H1 (cell line): ENCODE data around the gene PRDM1. TPM values are rescaled to one million over a fixed set of nuclear protein-coding genes. Genes with fewer than 3 reads are reported as not detected.

Experiments used
- CTCF ChIA-PET: fragments of 300-600 bp; sonication (Branson Sonifier 250); formaldehyde crosslinking; loops from one replicate; lab custom pipeline; 2021; ENCODE audit not compliant: partially characterized antibody; lab: Charles Lee
- POLR2A ChIA-PET: fragments of 300-600 bp; sonication (Branson Sonifier 250); formaldehyde crosslinking; loops from one replicate; lab custom pipeline; 2021; ENCODE audit warnings: inconsistent platforms; ENCODE audit not compliant: partially characterized antibody; lab: Charles Lee
- DNase-seq, 2 experiments: peaks; one replicate each; pipeline versions ENCODE4 v3.0.0 to v3.0.0-alpha.2; 2010 to 2022; ENCODE audit warnings: low spot score in 2 of 2, low read depth in 1 of 2, mixed read lengths in 1 of 2
- FAIRE-seq: peaks from 2 replicates; lab custom pipeline; 2011; peaks lifted over from hg19 to GRCh38; lab: Jason Lieb, UNC
- H2AFZ ChIP-seq: 2 replicates; pipeline ENCODE4 v1.8.1; 2012; ENCODE audit warnings: low read length, inconsistent platforms
- H2AK5ac ChIP-seq: 2 replicates; pipeline ENCODE4 v1.6.1; 2013; ENCODE audit warnings: low read depth, low read length
- H2BK120ac ChIP-seq: replicated peaks from 2 replicates; pipeline ENCODE3; 2013; ENCODE audit warnings: low read depth, low read length, inconsistent platforms
- H2BK12ac ChIP-seq: 2 replicates; pipeline ENCODE4 v1.6.1; 2013; ENCODE audit warnings: low read depth, low read length
- H2BK15ac ChIP-seq: 2 replicates; pipeline ENCODE4 v1.6.1; 2013; ENCODE audit warnings: low read length
- H2BK20ac ChIP-seq: 2 replicates; pipeline ENCODE4 v1.6.1; 2013; ENCODE audit warnings: low read length
- H2BK5ac ChIP-seq: 2 replicates; pipeline ENCODE4 v1.6.1; 2013; ENCODE audit warnings: low read depth, low read length
- H3K14ac ChIP-seq: 2 replicates; pipeline ENCODE4 v1.6.1; 2013; ENCODE audit warnings: inconsistent platforms; ENCODE audit not compliant: insufficient read length
- H3K18ac ChIP-seq: 2 replicates; pipeline ENCODE4 v1.6.1; 2013; ENCODE audit warnings: low read length; ENCODE audit errors: extremely low read depth
- H3K23ac ChIP-seq: 2 replicates; pipeline ENCODE4 v1.6.1; 2013; ENCODE audit warnings: inconsistent platforms; ENCODE audit not compliant: insufficient read length
- H3K23me2 ChIP-seq: 2 replicates; pipeline ENCODE4 v1.6.1; 2013; ENCODE audit warnings: low read depth, low read length
- H3K27ac ChIP-seq: 2 replicates; pipeline ENCODE4 v1.6.1; 2011; ENCODE audit warnings: low read depth, low read length, inconsistent platforms
- H3K27me3 ChIP-seq, 4 experiments: replicated peaks in 1 of 4; 1 replicate in 1 of 4; 2 replicates in 3 of 4; pipeline versions ENCODE4 v1.6.1 to v1.8.1; 2011 to 2013; ENCODE audit warnings: low read length in 3 of 4, mild to moderate bottlenecking in 3 of 4, inconsistent platforms in 2 of 4, mixed read lengths in 2 of 4, moderate library complexity in 1 of 4; ENCODE audit not compliant: control insufficient read depth in 3 of 4, insufficient read depth in 3 of 4; ENCODE audit errors: extremely low read depth in 1 of 4
- H3K36me3 ChIP-seq, 4 experiments: 2 replicates each; pipeline versions ENCODE4 v1.6.1 to v1.8.1; 2011 to 2013; ENCODE audit warnings: mild to moderate bottlenecking in 4 of 4, low read length in 3 of 4, moderate library complexity in 2 of 4, control low read depth in 1 of 4, inconsistent platforms in 1 of 4; ENCODE audit not compliant: insufficient read depth in 4 of 4, control insufficient read depth in 2 of 4
- H3K4ac ChIP-seq: replicated peaks from 2 replicates; pipeline ENCODE3; 2013; ENCODE audit warnings: low read length, low read depth, mixed read lengths, inconsistent platforms; ENCODE audit not compliant: insufficient read length
- H3K4me1 ChIP-seq, 4 experiments: replicated peaks in 1 of 4; 1 replicate in 1 of 4; 2 replicates in 3 of 4; pipeline versions ENCODE4 v1.6.1 to v1.8.1; 2011 to 2013; ENCODE audit warnings: low read length in 3 of 4, inconsistent platforms in 2 of 4, mixed read lengths in 1 of 4; ENCODE audit not compliant: insufficient read depth in 4 of 4, control insufficient read depth in 3 of 4
- H3K4me2 ChIP-seq, 2 experiments: 2 replicates each; pipeline versions ENCODE4 v1.6.1 to v1.8.1; 2011 to 2013; ENCODE audit warnings: low read depth in 2 of 2, low read length in 2 of 2, control low read depth in 1 of 2, inconsistent platforms in 1 of 2, mild to moderate bottlenecking in 1 of 2; ENCODE audit not compliant: insufficient read depth in 1 of 2
- H3K4me3 ChIP-seq, 4 experiments: fragments of 200-600, 300-600 bp in 1 of 4; sonication (generic), shearing (Covaris generic), sonication (Bioruptor Twin) in 1 of 4; 2 replicates each; pipeline versions ENCODE4 v1.5.1 to v1.8.1; 2011 to 2016; ENCODE audit warnings: low read length in 4 of 4, low read depth in 3 of 4, control low read depth in 2 of 4, inconsistent platforms in 2 of 4, mild to moderate bottlenecking in 2 of 4, mixed read lengths in 1 of 4, moderate library complexity in 1 of 4; ENCODE audit not compliant: insufficient read depth in 2 of 4; ENCODE audit errors: extremely low read depth in 1 of 4
- H3K56ac ChIP-seq: replicated peaks from 2 replicates; pipeline ENCODE3; 2013; ENCODE audit warnings: low read depth, mild to moderate bottlenecking, mixed read lengths, low read length, inconsistent platforms; ENCODE audit not compliant: insufficient read length
- H3K79me1 ChIP-seq: 2 replicates; pipeline ENCODE4 v1.6.1; 2013; ENCODE audit warnings: low read depth, low read length, control low read depth
- H3K79me2 ChIP-seq, 2 experiments: 2 replicates each; pipeline versions ENCODE4 v1.6.1 to v1.8.1; 2012 to 2013; ENCODE audit warnings: low read length in 2 of 2, mild to moderate bottlenecking in 2 of 2, inconsistent platforms in 1 of 2; ENCODE audit not compliant: insufficient read depth in 2 of 2, control insufficient read depth in 1 of 2
- H3K9ac ChIP-seq, 4 experiments: replicated peaks in 1 of 4; 1 replicate in 1 of 4; 2 replicates in 3 of 4; pipeline versions ENCODE4 v1.6.1 to v1.8.1; 2011 to 2013; ENCODE audit warnings: low read depth in 3 of 4, low read length in 3 of 4, control low read depth in 2 of 4, mild to moderate bottlenecking in 2 of 4, moderate library complexity in 2 of 4, inconsistent platforms in 1 of 4; ENCODE audit errors: extremely low read depth in 1 of 4
- H3K9me3 ChIP-seq, 2 experiments: 2 replicates each; pipeline versions ENCODE4 v1.6.1 to v1.8.1; 2012 to 2013; ENCODE audit warnings: mild to moderate bottlenecking in 2 of 2, moderate library complexity in 2 of 2, control low read depth in 1 of 2, inconsistent platforms in 1 of 2, low read depth in 1 of 2, low read length in 1 of 2, mixed read lengths in 1 of 2; ENCODE audit not compliant: insufficient read depth in 2 of 2
- H4K20me1 ChIP-seq, 2 experiments: replicated peaks in 1 of 2; 2 replicates each; pipeline versions ENCODE3 to v1.8.1; 2011 to 2013; ENCODE audit warnings: inconsistent platforms in 2 of 2, low read length in 2 of 2, mild to moderate bottlenecking in 1 of 2; ENCODE audit not compliant: insufficient read depth in 2 of 2, control insufficient read depth in 1 of 2
- H4K5ac ChIP-seq: 2 replicates; pipeline ENCODE4 v1.6.1; 2013; ENCODE audit warnings: low read length, low read depth, mixed read lengths, inconsistent platforms; ENCODE audit not compliant: insufficient read length
- H4K8ac ChIP-seq: 2 replicates; pipeline ENCODE4 v1.8.0; 2013; ENCODE audit warnings: mild to moderate bottlenecking, moderate library complexity, low read length, inconsistent platforms; ENCODE audit not compliant: insufficient read depth; ENCODE audit errors: extremely low read depth
- H4K91ac ChIP-seq: replicated peaks from 2 replicates; pipeline ENCODE3; 2013; ENCODE audit warnings: low read length, mixed read lengths, inconsistent platforms; ENCODE audit not compliant: insufficient read length
- ATF3 ChIP-seq: IDR thresholded peaks from 2 replicates; pipeline ENCODE4 v1.6.1; 2011; ENCODE audit warnings: low read depth, mild to moderate bottlenecking, low read length; ENCODE audit not compliant: insufficient read depth
- CHD1 ChIP-seq: IDR thresholded peaks from 2 replicates; pipeline ENCODE4 v1.6.1; 2012; ENCODE audit warnings: low read depth, low read length, improper control_type of control experiment
- CHD2 ChIP-seq: IDR thresholded peaks from 2 replicates; pipeline ENCODE4 v1.6.1; 2012; ENCODE audit warnings: low read length, improper control_type of control experiment
- GTF2F1 ChIP-seq: IDR thresholded peaks from 2 replicates; pipeline ENCODE4 v1.6.1; 2012; ENCODE audit warnings: low read depth, low read length, improper control_type of control experiment, borderline replicate concordance
- JUN ChIP-seq: IDR thresholded peaks from 2 replicates; pipeline ENCODE4 v1.6.1; 2011; ENCODE audit warnings: low read depth, mild to moderate bottlenecking, improper control_type of control experiment, low read length
- KDM1A ChIP-seq: fragments of 200-600, 300-600 bp; sonication (generic); IDR thresholded peaks from 2 replicates; pipeline ENCODE4 v1.7.1; 2016; ENCODE audit warnings: mild to moderate bottlenecking, low read length, borderline replicate concordance
- NANOG ChIP-seq: IDR thresholded peaks from 2 replicates; pipeline ENCODE4 v1.6.1; 2011; ENCODE audit warnings: low read length, low read depth, mild to moderate bottlenecking, inconsistent platforms; ENCODE audit not compliant: insufficient read depth, poor library complexity, severe bottlenecking
- TCF12 ChIP-seq: IDR thresholded peaks from 2 replicates; pipeline ENCODE4 v1.6.1; 2011; ENCODE audit warnings: low read depth, mild to moderate bottlenecking, low read length
- USF2 ChIP-seq: IDR thresholded peaks from 2 replicates; pipeline ENCODE4 v1.6.1; 2011; ENCODE audit warnings: low read length, improper control_type of control experiment
- WGBS, 2 experiments: shearing (Covaris generic) in 1 of 2; methylation state at CpG; one replicate each; pipeline versions ENCODE4 v1.1.6 to v1.1.7; 2013 to 2015; ENCODE audit warnings: low lambda C conversion rate in 2 of 2, mixed read lengths in 2 of 2, inconsistent platforms in 1 of 2, low coverage in 1 of 2, missing lambda C conversion rate in 1 of 2; ENCODE audit not compliant: insufficient replicate concordance in 2 of 2, insufficient coverage in 1 of 2, insufficient read length in 1 of 2; ENCODE audit errors: extremely low coverage in 1 of 2, missing lambda C conversion rate in 1 of 2; 5-methylcytosine and 5-hydroxymethylcytosine counted together
- polyA plus RNA-seq, 7 experiments: library from polyadenylated mRNA; depleted of rRNA in 3 of 7; stranded (reverse) in 5 of 7; unstranded in 2 of 7; fragments of >200 nt in 5 of 7; fragments of 200-250 nt in 2 of 7; gene quantifications; 1 replicate in 5 of 7; 2 replicates in 1 of 7; 4 replicates in 1 of 7; pipeline versions ENCODE4 v1.2.1 to v1.2.3, GENCODE V29; 2011 to 2013; ENCODE audit warnings: missing spikeins in 2 of 7, mixed read lengths in 2 of 7
- total RNA-seq: library from RNA; stranded (reverse); fragmentation: NEBNext Ultra II Directional; extraction: Animal tissue kit (Norgen Biotek cat#: 25700); gene quantifications from 2 replicates; pipeline ENCODE4 v1.2.1, GENCODE V29; 2021

Gene PRDM1
- total and polyA plus RNA-seq, 2 of the 8 experiments (the other 6 are each of a cell fraction or from before 2014, with no cell fraction given) = 0.21 to 0.74 TPM

DNA sequence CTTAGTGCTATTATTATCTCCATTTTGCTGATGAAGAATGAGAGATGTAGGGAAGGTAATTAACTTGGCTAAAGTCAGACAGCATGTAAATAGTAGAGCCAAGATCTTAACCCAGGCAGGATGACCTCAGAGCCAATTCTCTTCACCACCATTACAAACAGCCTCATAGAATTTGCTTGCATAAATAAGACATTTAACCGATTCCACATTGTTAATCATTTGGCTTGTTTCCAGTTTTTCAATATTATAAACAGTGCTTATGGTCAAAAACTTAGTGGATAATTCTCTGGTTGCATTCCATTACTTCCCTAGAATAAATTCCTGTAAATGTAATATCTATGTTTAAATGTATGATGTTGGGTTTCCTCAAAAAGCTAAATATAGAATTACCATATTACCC, 19.1 kb upstream of the PRDM1 start:
- FAIRE-seq (no peak), DNase-seq (no peak)
- no peak overlapping the region for H2BK15ac ChIP-seq
- no peaks in the 10 kb centered on the region for H3K23me2 ChIP-seq
- H2BK120ac ChIP-seq = no peak overlapping the region
- no peak overlapping the region for H3K9ac ChIP-seq
- H2AFZ ChIP-seq = no peak overlapping the region
- no peak for TF ChIP-seq CHD2
- no peak for TF ChIP-seq KDM1A
- no peak for TF ChIP-seq TCF12
- no peak for TF ChIP-seq USF2
- no peak for TF ChIP-seq JUN
- no peak for TF ChIP-seq NANOG
- TF ChIP-seq CHD1 = no peak
- TF ChIP-seq GTF2F1 = no peak
- no peak for TF ChIP-seq ATF3
- no peak overlapping the region for H2BK5ac ChIP-seq
- H3K4me1 ChIP-seq = no peaks in the 10 kb centered on the region
- H3K4me2 ChIP-seq = no peak overlapping the region
- H3K4ac ChIP-seq = no peak overlapping the region
- H3K18ac ChIP-seq = no peak overlapping the region
- H3K14ac ChIP-seq = no peak overlapping the region
- H3K27ac ChIP-seq = no peak overlapping the region
- no peaks in the 10 kb centered on the region for H4K20me1 ChIP-seq
- no peak overlapping the region for H3K56ac ChIP-seq
- WGBS, 2 experiments = 95% methylated on average over 1 of the region's 1 CpG; no CpG with 5 or more reads in 1 of the 2 experiments
- no peaks in the 10 kb centered on the region for H3K27me3 ChIP-seq
- no peaks in the 10 kb centered on the region for H3K79me1 ChIP-seq
- H3K9me3 ChIP-seq = no peaks in the 10 kb centered on the region
- H3K36me3 ChIP-seq = no peaks in the 10 kb centered on the region
- H4K5ac ChIP-seq = no peak overlapping the region
- H2BK20ac ChIP-seq = no peak overlapping the region
- H3K79me2 ChIP-seq = no peaks in the 10 kb centered on the region
- ChIA-PET POLR2A (no interaction called here), CTCF (no interaction called here)
- H2BK12ac ChIP-seq = no peak overlapping the region
- no peak overlapping the region for H3K4me3 ChIP-seq
- H2AK5ac ChIP-seq = no peak overlapping the region
- no peak overlapping the region for H4K91ac ChIP-seq
- H3K23ac ChIP-seq = no peak overlapping the region
- no peak overlapping the region for H4K8ac ChIP-seq
